NCI-H1092 (cell line): ENCODE results near the gene KDM6B.
A peak's percentile ranks its signal among the peaks of the same experiment; 100 is the strongest.

Experiments used
- DNase-seq: peaks from one replicate; lab custom pipeline; 2025; lab: John Stamatoyannopoulos, UW

Gene KDM6B

GRCh38 chr17:7841396-7841914 is 7.4 kb downstream of the KDM6B start:
- DNase-seq: no peak

GRCh38 chr17:7841915-7842379 is 7.9 kb downstream of the KDM6B start:
- DNase-seq: peak; percentile 83

GRCh38 chr17:7842380-7843256 is 8.6 kb downstream of the KDM6B start:
- no peak for DNase-seq

GRCh38 chr17:7843257-7843535 is 9.2 kb downstream of the KDM6B start:
- no peak for DNase-seq

GRCh38 chr17:7843536-7844291 is 9.7 kb downstream of the KDM6B start:
- peak; percentile 67 for DNase-seq

GRCh38 chr17:7844292-7845154 is 10.5 kb downstream of the KDM6B start:
- DNase-seq: peak; percentile 79

- no peak for DNase-seq
Measured at GRCh38 chr17:7845359-7846062, 11.5 kb downstream of the KDM6B start.

- no peak for DNase-seq
Measured at GRCh38 chr17:7846063-7846735, 12.2 kb downstream of the KDM6B start.

GRCh38 chr17:7846765-7847661 is 13.0 kb downstream of the KDM6B start:
- DNase-seq: no peak

GRCh38 chr17:7848131-7848579 is 14.1 kb downstream of the KDM6B start:
- DNase-seq: no peak

- no peak for DNase-seq
Measured at GRCh38 chr17:7848739-7849129, 14.7 kb downstream of the KDM6B start.

GRCh38 chr17:7849130-7849750 is 15.2 kb downstream of the KDM6B start:
- DNase-seq: no peak

- DNase-seq: no peak
Measured at GRCh38 chr17:7849751-7850504, 15.9 kb downstream of the KDM6B start.

- no peak for DNase-seq
Measured at GRCh38 chr17:7850701-7851437, 16.9 kb downstream of the KDM6B start.

GRCh38 chr17:7851438-7852261 is 17.6 kb downstream of the KDM6B start:
- peak; percentile 83 for DNase-seq

- DNase-seq: no peak
Measured at GRCh38 chr17:7852262-7852670, 18.2 kb downstream of the KDM6B start.
